OCI-LY1 (cell line): ENCODE data around the gene PRSS23.
"Not testable (repeated sequence)": the region's sequence is repeated elsewhere in the genome, so short reads cannot be mapped to it uniquely, and the experiment has no call there.

Experiments
- H2AFZ ChIP-seq: fragments of 200-600 bp; sonication (generic), shearing (Covaris generic); 2 replicates; pipeline ENCODE4 v1.6.0; 2014; ENCODE audit warnings: antibody characterized with exemption, mild to moderate bottlenecking, low read length
- H3F3A ChIP-seq: fragments of 200-600 bp; sonication (generic), shearing (Covaris generic); 2 replicates; pipeline ENCODE4 v1.6.0; 2014; ENCODE audit warnings: mild to moderate bottlenecking, antibody characterized with exemption, low read length, moderate library complexity; ENCODE audit not compliant: insufficient read depth
- H3K27ac ChIP-seq: fragments of 200-600 bp; sonication (generic); 2 replicates; pipeline ENCODE4 v1.5.1; 2014; ENCODE audit warnings: low read length, mixed run types, mild to moderate bottlenecking, low read depth; ENCODE audit not compliant: poor library complexity, severe bottlenecking
- H3K27me3 ChIP-seq: fragments of 200-600 bp; sonication (generic); 2 replicates; pipeline ENCODE4 v1.6.0; 2014; ENCODE audit warnings: antibody characterized with exemption, mild to moderate bottlenecking, low read length, moderate library complexity; ENCODE audit not compliant: insufficient read depth
- H3K36me3 ChIP-seq: fragments of 200-600 bp; sonication (generic); 2 replicates; pipeline ENCODE4 v1.6.1; 2014; ENCODE audit warnings: mild to moderate bottlenecking, antibody characterized with exemption, low read length, moderate library complexity, mixed read lengths; ENCODE audit not compliant: insufficient read depth
- H3K4me1 ChIP-seq: fragments of 200-600 bp; sonication (generic); 2 replicates; pipeline ENCODE4 v1.5.1; 2014; ENCODE audit warnings: mild to moderate bottlenecking, low read length, moderate library complexity; ENCODE audit not compliant: insufficient read depth, severe bottlenecking
- H3K4me2 ChIP-seq: fragments of 200-600 bp; sonication (generic), shearing (Covaris generic); 2 replicates; pipeline ENCODE4 v1.6.1; 2014; ENCODE audit warnings: low read length
- H3K4me3 ChIP-seq: fragments of 200-600 bp; sonication (generic); 2 replicates; pipeline ENCODE4 v1.5.1; 2014; ENCODE audit warnings: low read length, low read depth, mild to moderate bottlenecking, mixed read lengths; ENCODE audit not compliant: poor library complexity, severe bottlenecking
- H3K79me2 ChIP-seq: fragments of 200-600 bp; shearing (Covaris generic); 2 replicates; pipeline ENCODE4 v1.6.1; 2016; ENCODE audit warnings: mixed run types, low read length, mixed read lengths; ENCODE audit not compliant: insufficient read depth
- H3K9ac ChIP-seq: fragments of 200-600 bp; sonication (generic), shearing (Covaris generic); 2 replicates; pipeline ENCODE4 v1.6.1; 2014; ENCODE audit warnings: mild to moderate bottlenecking, low read length, mixed read lengths
- H3K9me2 ChIP-seq: fragments of 200-600 bp; sonication (generic), shearing (Covaris generic); 2 replicates; pipeline ENCODE4 v1.6.1; 2014; ENCODE audit warnings: low read depth, mild to moderate bottlenecking, low read length, mixed read lengths
- H3K9me3 ChIP-seq: fragments of 200-600 bp; shearing (Covaris generic); 2 replicates; pipeline ENCODE4 v1.6.1; 2014; ENCODE audit warnings: low read length, mixed read lengths
- H4K20me1 ChIP-seq: fragments of 200-600 bp; sonication (generic), shearing (Covaris generic); 2 replicates; pipeline ENCODE4 v1.6.0; 2016; ENCODE audit warnings: mild to moderate bottlenecking, low read length; ENCODE audit not compliant: insufficient read depth
- EZH2 ChIP-seq: fragments of 200-600 bp; sonication (generic), shearing (Covaris generic); IDR thresholded peaks from 2 replicates; pipeline ENCODE4 v1.8.0; 2017; ENCODE audit warnings: borderline replicate concordance, mixed run types, mild to moderate bottlenecking, antibody characterized with exemption, low read length, moderate library complexity, mixed read lengths
- TF ChIP-seq, protein P1 (sequence below): fragments of 200-600 bp; sonication (generic), shearing (Covaris generic); IDR thresholded peaks from 2 replicates; pipeline ENCODE4 v1.5.1; 2017; ENCODE audit warnings: mild to moderate bottlenecking, antibody characterized with exemption, low read length, moderate library complexity, mixed read lengths

The PRSS23 gene

GRCh38 chr11:86765203-86765602 is 35.1 kb upstream of the PRSS23 start:
- Histone ChIP-seq H3K27ac (no peak overlapping the region), H4K20me1 (no peaks in the 10 kb centered on the region), H3K4me1 (no peaks in the 10 kb centered on the region), H3K4me3 (no peak overlapping the region), H2AFZ (no peak overlapping the region), H3K79me2 (no peaks in the 10 kb centered on the region), H3K27me3 (no peaks in the 10 kb centered on the region), H3F3A (no peaks in the 10 kb centered on the region), H3K36me3 (no peaks in the 10 kb centered on the region), H3K9me3 (no peaks in the 10 kb centered on the region), H3K9me2 (no peaks in the 10 kb centered on the region), H3K4me2 (no peak overlapping the region), H3K9ac (no peak overlapping the region)
- no peak for TF ChIP-seq EZH2
- TF ChIP-seq, protein P1, sequence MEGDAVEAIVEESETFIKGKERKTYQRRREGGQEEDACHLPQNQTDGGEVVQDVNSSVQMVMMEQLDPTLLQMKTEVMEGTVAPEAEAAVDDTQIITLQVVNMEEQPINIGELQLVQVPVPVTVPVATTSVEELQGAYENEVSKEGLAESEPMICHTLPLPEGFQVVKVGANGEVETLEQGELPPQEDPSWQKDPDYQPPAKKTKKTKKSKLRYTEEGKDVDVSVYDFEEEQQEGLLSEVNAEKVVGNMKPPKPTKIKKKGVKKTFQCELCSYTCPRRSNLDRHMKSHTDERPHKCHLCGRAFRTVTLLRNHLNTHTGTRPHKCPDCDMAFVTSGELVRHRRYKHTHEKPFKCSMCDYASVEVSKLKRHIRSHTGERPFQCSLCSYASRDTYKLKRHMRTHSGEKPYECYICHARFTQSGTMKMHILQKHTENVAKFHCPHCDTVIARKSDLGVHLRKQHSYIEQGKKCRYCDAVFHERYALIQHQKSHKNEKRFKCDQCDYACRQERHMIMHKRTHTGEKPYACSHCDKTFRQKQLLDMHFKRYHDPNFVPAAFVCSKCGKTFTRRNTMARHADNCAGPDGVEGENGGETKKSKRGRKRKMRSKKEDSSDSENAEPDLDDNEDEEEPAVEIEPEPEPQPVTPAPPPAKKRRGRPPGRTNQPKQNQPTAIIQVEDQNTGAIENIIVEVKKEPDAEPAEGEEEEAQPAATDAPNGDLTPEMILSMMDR, result no peak

GRCh38 chr11:86765878-86766277 is 34.5 kb upstream of the PRSS23 start:
- Histone ChIP-seq H3K9me2 (no peaks in the 10 kb centered on the region), H3K4me1 (no peaks in the 10 kb centered on the region), H3K27me3 (no peaks in the 10 kb centered on the region), H3K9me3 (no peaks in the 10 kb centered on the region), H3K4me2 (no peak overlapping the region), H3K36me3 (no peaks in the 10 kb centered on the region), H3K27ac (no peak overlapping the region), H3K4me3 (no peak overlapping the region), H3K9ac (no peak overlapping the region), H3F3A (no peaks in the 10 kb centered on the region), H2AFZ (no peak overlapping the region), H4K20me1 (no peaks in the 10 kb centered on the region), H3K79me2 (no peaks in the 10 kb centered on the region)
- TF ChIP-seq, protein P1, result no peak
- TF ChIP-seq EZH2, result no peak

- TF ChIP-seq EZH2, result no peak
- TF ChIP-seq, protein P1, result no peak
- Histone ChIP-seq H3K9me2 (no peaks in the 10 kb centered on the region), H3K79me2 (no peaks in the 10 kb centered on the region), H2AFZ (no peak overlapping the region), H3K27ac (no peak overlapping the region), H3K4me2 (no peak overlapping the region), H3K27me3 (no peaks in the 10 kb centered on the region), H3K4me3 (no peak overlapping the region), H3K4me1 (no peaks in the 10 kb centered on the region), H3K9ac (no peak overlapping the region), H4K20me1 (no peaks in the 10 kb centered on the region), H3K36me3 (no peaks in the 10 kb centered on the region), H3K9me3 (no peaks in the 10 kb centered on the region), H3F3A (no peaks in the 10 kb centered on the region)
Measured at GRCh38 chr11:86769219-86769618, 31.1 kb upstream of the PRSS23 start.

GRCh38 chr11:86770473-86771027 is 29.8 kb upstream of the PRSS23 start:
- H3K9me3 ChIP-seq, H3K9ac ChIP-seq, H3K79me2 ChIP-seq, H3K9me2 ChIP-seq, H2AFZ ChIP-seq, H3K4me2 ChIP-seq, H4K20me1 ChIP-seq, H3K27ac ChIP-seq, H3K4me1 ChIP-seq, H3K27me3 ChIP-seq, H3K36me3 ChIP-seq, H3K4me3 ChIP-seq, H3F3A ChIP-seq: not testable (repeated sequence)
